Measurements from ENCODE around the gene RPF1. TPM values are rescaled to one million over a fixed set of nuclear protein-coding genes. Genes with fewer than 3 reads are reported as not detected.

The RPF1 gene
- total RNA-seq, 4 donors from 2014 or later: 35.7 to 49.8 (median 46.2) TPM

- Histone ChIP-seq H3K4me3 (no peak overlapping the region), H3K4me1 (no peaks in the 10 kb centered on the region), H3K36me3 (no peaks in the 10 kb centered on the region), H3K27me3 (peaks cover 12% of the 10 kb centered on the region), H3K9me3 (no peaks in the 10 kb centered on the region), H3K27ac (no peak overlapping the region)
- TF ChIP-seq POLR2AphosphoS5 (IDR thresholded peaks at IDR 0.05) (no peak), POLR2A (IDR thresholded peaks at IDR 0.05) (no peak), EP300 (IDR thresholded peaks at IDR 0.05) (no peak), CTCF (IDR thresholded peaks at IDR 0.05) (no peak)
- no peak for ATAC-seq
- WGBS, 2 donors (ENCODE audit: low coverage in 1 of 2): 54 to 80% methylated on average over 1 to 3 of the region's 3 CpGs
These were observed 26.6 kb upstream of the RPF1 start for GRCh38 chr1:84452436-84452835.

GRCh38 chr1:84462118-84462517 lies 16.9 kb upstream of the RPF1 start:
- no peak for TF ChIP-seq EP300 (IDR thresholded peaks at IDR 0.05)
- Histone ChIP-seq H3K27ac (no peak overlapping the region), H3K27me3 (peaks cover 50% of the 10 kb centered on the region), H3K4me1 (no peaks in the 10 kb centered on the region), H3K4me3 (no peak overlapping the region), H3K36me3 (no peaks in the 10 kb centered on the region), H3K9me3 (no peaks in the 10 kb centered on the region)
- no peak for ATAC-seq
- 70 to 100% methylated on average over 1 of the region's 1 CpG for WGBS, 2 donors (ENCODE audit: low coverage in 1 of 2)

- Histone ChIP-seq H3K36me3 (no peaks in the 10 kb centered on the region), H3K4me1 (no peaks in the 10 kb centered on the region), H3K27me3 (peaks cover 61% of the 10 kb centered on the region), H3K27ac (no peak overlapping the region), H3K4me3 (no peak overlapping the region), H3K9me3 (no peaks in the 10 kb centered on the region)
- no peak for ATAC-seq
- no peak for TF ChIP-seq EP300 (IDR thresholded peaks at IDR 0.05)
- TF ChIP-seq POLR2AphosphoS5 (IDR thresholded peaks at IDR 0.05): no peak
- TF ChIP-seq POLR2A (IDR thresholded peaks at IDR 0.05): no peak
- no peak for TF ChIP-seq CTCF (IDR thresholded peaks at IDR 0.05)
These were observed 11.8 kb upstream of the RPF1 start for GRCh38 chr1:84467298-84467697.

- 40 to 47% methylated on average over 1 of the region's 1 CpG for WGBS, 2 donors (ENCODE audit: low coverage in 1 of 2)
- H3K4me1 ChIP-seq: peaks cover 2 to 20% (median 9%) of the 10 kb centered on the region in 3 donors
- H3K27ac ChIP-seq: no peak overlapping the region
- H3K36me3 ChIP-seq: no peaks in the 10 kb centered on the region
- peaks cover 58% of the 10 kb centered on the region for H3K27me3 ChIP-seq
- no peaks in the 10 kb centered on the region for H3K9me3 ChIP-seq
- no peak for ATAC-seq
- no peak overlapping the region for H3K4me3 ChIP-seq
- TF ChIP-seq CTCF (IDR thresholded peaks at IDR 0.05) (no peak), EP300 (IDR thresholded peaks at IDR 0.05) (no peak), POLR2A (IDR thresholded peaks at IDR 0.05) (no peak), POLR2AphosphoS5 (IDR thresholded peaks at IDR 0.05) (no peak)
These were observed 2.8 kb upstream of the RPF1 start for GRCh38 chr1:84476225-84476624.

DNA sequence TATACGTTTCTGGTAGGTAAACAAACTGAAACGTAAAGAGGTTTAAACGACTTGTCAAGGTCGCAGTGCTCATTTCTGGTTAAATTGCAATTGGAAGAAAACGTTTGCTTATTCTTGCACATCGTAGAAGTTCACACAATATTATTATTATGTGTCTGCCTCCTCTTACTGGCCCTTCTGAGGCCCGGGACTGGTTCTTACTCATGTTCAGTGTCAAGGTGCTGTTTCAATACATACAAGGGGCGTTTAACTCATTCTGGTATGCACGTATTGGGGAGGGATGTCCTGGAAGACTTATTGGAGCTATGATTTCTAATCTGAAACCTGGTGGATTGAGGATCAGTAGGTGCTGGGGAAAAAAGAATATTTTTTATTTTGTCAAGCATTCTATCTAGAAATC lies 932 bp downstream of the RPF1 start:
- Histone ChIP-seq H3K27me3 (peaks cover 21% of the 10 kb centered on the region), H3K27ac (peak overlapping the region; percentile 64 to 92 (median 78)), H3K9me3 (no peaks in the 10 kb centered on the region), H3K4me3 (peak overlapping the region; percentile 61 to 81), H3K4me1 (peaks cover 2 to 36% (median 13%) of the 10 kb centered on the region in 3 donors), H3K36me3 (peaks cover 0 to 25% of the 10 kb centered on the region in 2 donors)
- TF ChIP-seq POLR2AphosphoS5 (IDR thresholded peaks at IDR 0.05): no peak
- TF ChIP-seq EP300 (IDR thresholded peaks at IDR 0.05): no peak
- no peak for TF ChIP-seq CTCF (IDR thresholded peaks at IDR 0.05)
- no peak for TF ChIP-seq POLR2A (IDR thresholded peaks at IDR 0.05)
- no peak for ATAC-seq
- 2 to 4% methylated on average over 6 to 8 of the region's 9 CpGs for WGBS, 2 donors (ENCODE audit: low coverage in 1 of 2)

All from gastroesophageal sphincter (tissue), 4 donors.